Stimulated activated naive B cell treated with anti-CD40 and anti-IgM and Interleukin-4, amounts not matched to agents 10 μg/mL and 1 μg/mL and 100 μg/mL, for 72 hours (primary cell): ENCODE data around the gene DENND6B.
"Not testable (repeated sequence)": the region's sequence is repeated elsewhere in the genome, so short reads cannot be mapped to it uniquely, and the experiment has no call there.

Experiments
- ATAC-seq, 2 donors: fragments of 150-1000 bp; cut with Tn5 transposase; replicated peaks; 2 replicates each; pipeline ENCODE4 v1.10.0; 2021; ENCODE audit warnings: moderate library complexity in 1 of 2
- DNase-seq: peaks from one replicate; pipeline ENCODE4 v3.0.0; 2021
- H3K27ac Mint-ChIP-seq: one replicate; pipeline ENCODE4 v1.8.0; 2022; ENCODE audit warnings: mild to moderate bottlenecking, mixed read lengths
- H3K27me3 Mint-ChIP-seq, 2 donors: one replicate each; pipeline ENCODE4 v1.8.0; 2022; ENCODE audit warnings: mixed read lengths in 2 of 2
- H3K36me3 Mint-ChIP-seq, 2 donors: one replicate each; pipeline ENCODE4 v1.8.0; 2022; ENCODE audit warnings: mixed read lengths in 2 of 2, mild to moderate bottlenecking in 1 of 2
- H3K4me1 Mint-ChIP-seq, 2 donors: one replicate each; pipeline ENCODE4 v1.8.0; 2022; ENCODE audit warnings: mixed read lengths in 2 of 2, mild to moderate bottlenecking in 1 of 2
- H3K4me3 Mint-ChIP-seq, 2 donors: one replicate each; pipeline ENCODE4 v1.8.0; 2022; ENCODE audit warnings: mild to moderate bottlenecking in 2 of 2, mixed read lengths in 2 of 2, moderate library complexity in 1 of 2
- H3K9me3 Mint-ChIP-seq, 2 donors: one replicate each; pipeline ENCODE4 v1.8.0; 2022; ENCODE audit warnings: mixed read lengths in 2 of 2, mild to moderate bottlenecking in 1 of 2

Gene DENND6B

DNA sequence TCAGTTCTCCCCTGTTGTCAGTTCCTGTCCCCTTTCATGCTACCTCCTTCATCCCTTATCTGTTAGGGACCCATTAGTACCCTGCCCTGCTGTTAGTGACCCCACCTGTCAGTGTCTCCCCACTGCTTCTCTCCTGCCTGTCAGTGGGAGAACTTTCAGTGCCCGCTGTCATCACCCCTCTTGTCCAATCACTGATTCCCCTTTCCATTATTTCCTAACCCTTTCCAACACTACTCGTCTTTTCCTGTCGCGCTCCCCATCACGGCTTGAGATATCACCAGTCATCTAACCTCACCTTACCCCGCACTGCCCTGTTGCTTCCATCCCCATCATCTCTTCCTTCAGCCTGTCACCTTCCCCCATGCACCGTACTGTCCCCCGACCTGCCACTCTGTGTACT is 20.3 kb upstream of the DENND6B start:
- Mint-ChIP-seq H3K27me3 (no peaks in the 10 kb centered on the region), H3K36me3 (peaks cover 2 to 6% of the 10 kb centered on the region in 2 donors), H3K4me3 (no peak overlapping the region), H3K27ac (no peak overlapping the region), H3K4me1 (peaks cover 0 to 3% of the 10 kb centered on the region in 2 donors), H3K9me3 (no peaks in the 10 kb centered on the region)
- ATAC-seq (no peak), DNase-seq (no peak)

- H3K27ac Mint-ChIP-seq: peak overlapping the region; percentile 67
- ATAC-seq (no peak), DNase-seq (no peak)
- H3K9me3 Mint-ChIP-seq: no peaks in the 10 kb centered on the region
- H3K4me1 Mint-ChIP-seq: peaks cover under 1 to 9% of the 10 kb centered on the region in 2 donors
- H3K4me3 Mint-ChIP-seq: no peak overlapping the region
- H3K36me3 Mint-ChIP-seq: peaks cover 1 to 2% of the 10 kb centered on the region in 2 donors
- no peaks in the 10 kb centered on the region for H3K27me3 Mint-ChIP-seq
Measured at GRCh38 chr22:50346470-50346869, 19.7 kb upstream of the DENND6B start.

DNA sequence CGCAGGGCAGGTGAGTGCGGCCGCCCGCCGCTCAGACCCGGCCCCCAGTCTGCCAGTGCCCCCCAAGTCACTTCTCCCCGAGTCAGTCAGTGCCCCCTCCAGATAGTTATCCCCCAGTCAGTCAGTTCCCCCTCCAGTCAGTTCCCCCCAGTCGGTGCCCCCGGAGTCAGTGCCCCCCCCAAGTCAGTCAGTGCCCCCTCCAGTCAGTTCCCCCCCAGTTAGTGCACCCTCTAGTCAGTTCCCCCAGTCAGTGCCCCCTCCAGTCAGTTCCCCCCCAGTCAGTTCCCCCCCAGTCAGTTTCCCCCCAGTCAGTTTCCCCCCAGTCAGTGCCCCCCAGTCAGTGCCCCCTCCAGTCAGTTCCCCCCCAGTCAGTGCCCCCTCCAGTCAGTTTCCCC is 16.7 kb upstream of the DENND6B start:
- Mint-ChIP-seq H3K4me1 (peaks cover 1 to 13% of the 10 kb centered on the region in 2 donors), H3K9me3 (no peaks in the 10 kb centered on the region), H3K36me3 (no peaks in the 10 kb centered on the region), H3K27me3 (no peaks in the 10 kb centered on the region), H3K4me3 (peak overlapping the region; percentile 65 to 69), H3K27ac (no peak overlapping the region)
- ATAC-seq (no peak), DNase-seq (no peak)

- ATAC-seq: peak; percentile 84 to 85
- H3K4me3 Mint-ChIP-seq: peak within 1 kb of the TSS; percentile 78
- no peaks in the 10 kb centered on the region for H3K27me3 Mint-ChIP-seq
- peaks cover 1 to 13% of the 10 kb centered on the region in 2 donors for H3K4me1 Mint-ChIP-seq
- DNase-seq: peak; percentile 84
- no peaks in the 10 kb centered on the region for H3K9me3 Mint-ChIP-seq
- H3K36me3 Mint-ChIP-seq: no peaks in the 10 kb centered on the region
- peak within 1 kb of the TSS; percentile 75 for H3K27ac Mint-ChIP-seq
Measured at GRCh38 chr22:50342651-50343540, 16.1 kb upstream of the DENND6B start, which contains the start of gene PPP6R2. Gene PPP6R2, plus strand, starts transcription at chr22:50343327. Its CDS starts 50,582 bp downstream, at chr22:50393909.

GRCh38 chr22:50341977-50342650 is 15.3 kb upstream of the DENND6B start:
- Mint-ChIP-seq H3K27ac (peak overlapping the region; percentile 75), H3K9me3 (no peaks in the 10 kb centered on the region), H3K27me3 (no peaks in the 10 kb centered on the region), H3K4me1 (peaks cover 1 to 13% of the 10 kb centered on the region in 2 donors), H3K36me3 (no peaks in the 10 kb centered on the region), H3K4me3 (peak overlapping the region; percentile 78)
- DNase-seq (peak; percentile 81), ATAC-seq (peak; percentile 72 to 73)

- H3K36me3 Mint-ChIP-seq: no peaks in the 10 kb centered on the region
- H3K4me3 Mint-ChIP-seq: no peak overlapping the region
- no peak for ATAC-seq
Measured at GRCh38 chr22:50339945-50340879, 13.4 kb upstream of the DENND6B start.

GRCh38 chr22:50338860-50339462 is 12.1 kb upstream of the DENND6B start:
- Mint-ChIP-seq H3K4me3 (no peak overlapping the region), H3K4me1 (peaks cover 1 to 13% of the 10 kb centered on the region in 2 donors), H3K27me3 (no peaks in the 10 kb centered on the region), H3K27ac (no peak overlapping the region), H3K9me3 (no peaks in the 10 kb centered on the region), H3K36me3 (no peaks in the 10 kb centered on the region)
- ATAC-seq (no peak), DNase-seq (no peak)

More at GRCh38 chr22:50339945-50340879, 13.4 kb upstream of the DENND6B start:
- no peak overlapping the region for H3K27ac Mint-ChIP-seq
- peaks cover 1 to 13% of the 10 kb centered on the region in 2 donors for H3K4me1 Mint-ChIP-seq
- no peaks in the 10 kb centered on the region for H3K9me3 Mint-ChIP-seq
- DNase-seq: no peak
- no peaks in the 10 kb centered on the region for H3K27me3 Mint-ChIP-seq

DNA sequence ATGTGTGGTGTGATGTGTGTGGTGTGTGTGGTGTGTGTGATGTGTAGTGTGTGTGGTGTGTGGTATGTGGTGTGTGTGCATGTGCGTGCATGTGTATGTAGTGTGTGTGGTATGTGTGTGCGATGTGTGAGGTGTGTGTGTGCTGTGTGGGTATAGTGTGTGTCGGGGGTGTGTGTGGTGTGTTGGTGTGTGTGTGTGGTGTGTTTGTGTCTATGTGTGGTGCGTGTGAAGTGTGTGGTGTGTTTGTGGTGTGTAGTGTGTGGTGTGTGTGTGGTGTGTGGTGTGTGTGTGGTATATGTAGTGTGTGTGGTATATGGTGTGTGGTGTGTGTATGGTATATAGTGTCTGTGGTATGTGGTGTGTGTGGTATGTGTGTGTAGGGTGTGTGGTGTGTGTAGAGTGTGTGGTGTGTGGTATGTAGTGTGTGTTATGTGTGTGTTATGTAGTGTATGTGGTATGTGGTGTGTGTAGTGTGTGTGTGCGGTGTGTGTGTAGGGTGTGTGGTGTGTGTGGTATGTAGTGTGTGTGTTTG is 11.3 kb upstream of the DENND6B start:
- no peaks in the 10 kb centered on the region for H3K36me3 Mint-ChIP-seq
- H3K4me3 Mint-ChIP-seq: no peak overlapping the region
- H3K9me3 Mint-ChIP-seq: no peaks in the 10 kb centered on the region
- H3K27me3 Mint-ChIP-seq: no peaks in the 10 kb centered on the region
- DNase-seq: no peak
- peaks cover 1 to 13% of the 10 kb centered on the region in 2 donors for H3K4me1 Mint-ChIP-seq
- H3K27ac Mint-ChIP-seq: no peak overlapping the region
- ATAC-seq: no peak

DNA sequence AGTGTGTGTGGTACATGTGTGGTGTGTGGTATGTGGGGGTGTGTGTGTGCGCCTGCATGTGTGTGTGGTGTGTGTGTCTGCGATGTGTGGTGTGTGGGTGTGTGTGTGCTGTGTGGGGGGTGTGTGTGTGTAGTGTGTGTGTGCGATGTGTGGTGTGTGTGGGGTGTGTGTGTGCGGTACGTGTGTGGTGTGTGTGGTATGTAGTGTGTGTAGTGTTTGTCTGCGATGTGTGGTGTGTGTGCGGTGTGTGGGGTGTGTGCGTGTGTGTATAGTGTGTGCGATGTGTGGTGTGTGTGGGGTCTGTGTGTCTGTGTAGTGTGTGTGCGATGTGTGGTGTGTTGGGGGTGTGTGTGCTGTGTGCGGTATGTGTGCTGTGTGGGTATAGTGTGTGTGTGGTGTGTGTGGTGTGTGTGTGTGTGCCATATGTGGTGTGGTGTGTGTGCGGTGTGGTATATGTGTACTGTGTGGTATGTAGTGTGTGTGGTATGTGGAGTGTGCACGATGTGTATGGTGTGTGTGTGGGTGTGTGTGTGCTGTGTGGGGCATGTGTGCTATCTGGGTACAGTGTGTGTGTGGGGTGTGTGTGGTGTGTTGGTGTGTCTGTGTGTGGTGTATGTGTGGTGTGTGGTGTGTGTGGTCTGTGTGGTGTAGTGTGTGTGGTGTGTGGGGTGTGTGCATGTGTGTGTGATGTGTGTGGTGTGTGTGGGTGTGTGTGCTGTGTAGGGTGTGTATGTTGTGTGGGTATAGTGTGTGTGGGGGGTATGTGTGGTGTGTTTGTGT is 10.6 kb upstream of the DENND6B start:
- no peaks in the 10 kb centered on the region for H3K36me3 Mint-ChIP-seq
- H3K27ac Mint-ChIP-seq: no peak overlapping the region
- no peak overlapping the region for H3K4me3 Mint-ChIP-seq
- no peaks in the 10 kb centered on the region for H3K9me3 Mint-ChIP-seq
- H3K4me1 Mint-ChIP-seq: peaks cover 1 to 12% of the 10 kb centered on the region in 2 donors
- ATAC-seq (no peak), DNase-seq (no peak)
- H3K27me3 Mint-ChIP-seq: no peaks in the 10 kb centered on the region

DNA sequence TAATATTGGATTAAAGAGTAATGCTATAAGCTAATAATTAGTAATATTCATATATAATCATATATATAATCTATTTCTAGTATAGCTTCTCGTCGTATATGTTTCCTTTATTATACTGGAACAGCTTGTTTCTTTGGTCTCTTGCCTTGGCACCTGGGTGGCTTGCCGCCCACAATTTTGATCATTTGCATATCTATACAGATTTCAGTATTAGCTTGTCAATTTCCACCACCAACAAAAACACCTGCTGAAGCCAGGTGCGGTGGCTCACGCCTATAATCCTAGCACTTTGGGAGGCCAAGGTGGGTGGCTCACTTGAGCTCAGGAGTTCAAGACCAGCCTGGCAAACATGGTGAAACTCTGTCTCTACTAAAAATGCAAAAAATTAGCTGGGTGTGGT is 7.6 kb upstream of the DENND6B start:
- not testable (repeated sequence) for H3K4me1 Mint-ChIP-seq, DNase-seq, H3K4me3 Mint-ChIP-seq, H3K36me3 Mint-ChIP-seq, H3K27ac Mint-ChIP-seq, H3K9me3 Mint-ChIP-seq, H3K27me3 Mint-ChIP-seq
- ATAC-seq: peak in 1 of 2 donors; percentile 31

DNA sequence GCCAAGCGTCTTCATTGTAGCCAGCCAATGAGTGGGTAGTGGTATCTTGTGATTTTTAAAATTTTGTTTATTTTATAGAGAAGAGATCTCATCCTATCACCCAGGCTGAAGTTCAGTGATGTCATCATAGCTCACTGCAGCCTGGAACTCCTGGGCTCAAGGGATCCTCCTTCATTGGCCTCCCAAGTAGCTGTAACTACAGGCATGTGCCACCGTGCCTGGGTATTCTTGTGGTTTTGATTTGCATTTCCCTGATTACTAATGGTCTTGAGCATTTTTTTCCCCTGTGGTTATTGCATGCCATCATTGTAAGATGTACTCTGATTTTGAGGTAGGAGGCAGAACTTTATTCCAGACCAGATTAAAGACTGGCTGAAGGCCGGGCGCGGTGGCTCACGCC is 2.4 kb upstream of the DENND6B start:
- no peak for DNase-seq
- Mint-ChIP-seq H3K9me3 (no peaks in the 10 kb centered on the region), H3K4me1 (peaks cover 11 to 21% of the 10 kb centered on the region in 2 donors), H3K36me3 (no peaks in the 10 kb centered on the region), H3K27me3 (peaks cover 10 to 12% of the 10 kb centered on the region in 2 donors), H3K4me3 (no peak overlapping the region), H3K27ac (no peak overlapping the region)
- ATAC-seq: no peak

GRCh38 chr22:50327711-50328019 is 853 bp upstream of the DENND6B start:
- Mint-ChIP-seq H3K4me1 (peaks cover 11 to 21% of the 10 kb centered on the region in 2 donors), H3K4me3 (peak overlapping the region; percentile 83 to 92), H3K27me3 (peaks cover 10 to 12% of the 10 kb centered on the region in 2 donors), H3K36me3 (no peaks in the 10 kb centered on the region), H3K9me3 (no peaks in the 10 kb centered on the region), H3K27ac (peak overlapping the region; percentile 91)
- DNase-seq (no peak), ATAC-seq (no peak)
